H1 (cell line): ENCODE results near the gene SLC66A2. TPM values are rescaled to one million over a fixed set of nuclear protein-coding genes. Genes with fewer than 3 reads are reported as not detected.

Source experiments
- CTCF ChIA-PET: fragments of 300-600 bp; sonication (Branson Sonifier 250); formaldehyde crosslinking; loops from one replicate; lab custom pipeline; 2021; ENCODE audit not compliant: partially characterized antibody; lab: Charles Lee
- POLR2A ChIA-PET: fragments of 300-600 bp; sonication (Branson Sonifier 250); formaldehyde crosslinking; loops from one replicate; lab custom pipeline; 2021; ENCODE audit warnings: inconsistent platforms; ENCODE audit not compliant: partially characterized antibody; lab: Charles Lee
- DNase-seq, 2 experiments: peaks; one replicate each; pipeline versions ENCODE4 v3.0.0 to v3.0.0-alpha.2; 2010 to 2022; ENCODE audit warnings: low spot score in 2 of 2, low read depth in 1 of 2, mixed read lengths in 1 of 2
- FAIRE-seq: peaks from 2 replicates; lab custom pipeline; 2011; peaks lifted over from hg19 to GRCh38; lab: Jason Lieb, UNC
- H2AFZ ChIP-seq: 2 replicates; pipeline ENCODE4 v1.8.1; 2012; ENCODE audit warnings: low read length, inconsistent platforms
- H2AK5ac ChIP-seq: 2 replicates; pipeline ENCODE4 v1.6.1; 2013; ENCODE audit warnings: low read depth, low read length
- H2BK120ac ChIP-seq: replicated peaks from 2 replicates; pipeline ENCODE3; 2013; ENCODE audit warnings: low read depth, low read length, inconsistent platforms
- H2BK12ac ChIP-seq: 2 replicates; pipeline ENCODE4 v1.6.1; 2013; ENCODE audit warnings: low read depth, low read length
- H2BK15ac ChIP-seq: 2 replicates; pipeline ENCODE4 v1.6.1; 2013; ENCODE audit warnings: low read length
- H2BK20ac ChIP-seq: 2 replicates; pipeline ENCODE4 v1.6.1; 2013; ENCODE audit warnings: low read length
- H2BK5ac ChIP-seq: 2 replicates; pipeline ENCODE4 v1.6.1; 2013; ENCODE audit warnings: low read depth, low read length
- H3K14ac ChIP-seq: 2 replicates; pipeline ENCODE4 v1.6.1; 2013; ENCODE audit warnings: inconsistent platforms; ENCODE audit not compliant: insufficient read length
- H3K18ac ChIP-seq: 2 replicates; pipeline ENCODE4 v1.6.1; 2013; ENCODE audit warnings: low read length; ENCODE audit errors: extremely low read depth
- H3K23ac ChIP-seq: 2 replicates; pipeline ENCODE4 v1.6.1; 2013; ENCODE audit warnings: inconsistent platforms; ENCODE audit not compliant: insufficient read length
- H3K23me2 ChIP-seq: 2 replicates; pipeline ENCODE4 v1.6.1; 2013; ENCODE audit warnings: low read depth, low read length
- H3K27ac ChIP-seq: 2 replicates; pipeline ENCODE4 v1.6.1; 2011; ENCODE audit warnings: low read depth, low read length, inconsistent platforms
- H3K27me3 ChIP-seq, 4 experiments: replicated peaks in 1 of 4; 1 replicate in 1 of 4; 2 replicates in 3 of 4; pipeline versions ENCODE4 v1.6.1 to v1.8.1; 2011 to 2013; ENCODE audit warnings: low read length in 3 of 4, mild to moderate bottlenecking in 3 of 4, inconsistent platforms in 2 of 4, mixed read lengths in 2 of 4, moderate library complexity in 1 of 4; ENCODE audit not compliant: control insufficient read depth in 3 of 4, insufficient read depth in 3 of 4; ENCODE audit errors: extremely low read depth in 1 of 4
- H3K36me3 ChIP-seq, 4 experiments: 2 replicates each; pipeline versions ENCODE4 v1.6.1 to v1.8.1; 2011 to 2013; ENCODE audit warnings: mild to moderate bottlenecking in 4 of 4, low read length in 3 of 4, moderate library complexity in 2 of 4, control low read depth in 1 of 4, inconsistent platforms in 1 of 4; ENCODE audit not compliant: insufficient read depth in 4 of 4, control insufficient read depth in 2 of 4
- H3K4ac ChIP-seq: replicated peaks from 2 replicates; pipeline ENCODE3; 2013; ENCODE audit warnings: low read length, low read depth, mixed read lengths, inconsistent platforms; ENCODE audit not compliant: insufficient read length
- H3K4me1 ChIP-seq, 4 experiments: replicated peaks in 1 of 4; 1 replicate in 1 of 4; 2 replicates in 3 of 4; pipeline versions ENCODE4 v1.6.1 to v1.8.1; 2011 to 2013; ENCODE audit warnings: low read length in 3 of 4, inconsistent platforms in 2 of 4, mixed read lengths in 1 of 4; ENCODE audit not compliant: insufficient read depth in 4 of 4, control insufficient read depth in 3 of 4
- H3K4me2 ChIP-seq, 2 experiments: 2 replicates each; pipeline versions ENCODE4 v1.6.1 to v1.8.1; 2011 to 2013; ENCODE audit warnings: low read depth in 2 of 2, low read length in 2 of 2, control low read depth in 1 of 2, inconsistent platforms in 1 of 2, mild to moderate bottlenecking in 1 of 2; ENCODE audit not compliant: insufficient read depth in 1 of 2
- H3K4me3 ChIP-seq, 4 experiments: fragments of 200-600, 300-600 bp in 1 of 4; sonication (generic), shearing (Covaris generic), sonication (Bioruptor Twin) in 1 of 4; 2 replicates each; pipeline versions ENCODE4 v1.5.1 to v1.8.1; 2011 to 2016; ENCODE audit warnings: low read length in 4 of 4, low read depth in 3 of 4, control low read depth in 2 of 4, inconsistent platforms in 2 of 4, mild to moderate bottlenecking in 2 of 4, mixed read lengths in 1 of 4, moderate library complexity in 1 of 4; ENCODE audit not compliant: insufficient read depth in 2 of 4; ENCODE audit errors: extremely low read depth in 1 of 4
- H3K56ac ChIP-seq: replicated peaks from 2 replicates; pipeline ENCODE3; 2013; ENCODE audit warnings: low read depth, mild to moderate bottlenecking, mixed read lengths, low read length, inconsistent platforms; ENCODE audit not compliant: insufficient read length
- H3K79me1 ChIP-seq: 2 replicates; pipeline ENCODE4 v1.6.1; 2013; ENCODE audit warnings: low read depth, low read length, control low read depth
- H3K79me2 ChIP-seq, 2 experiments: 2 replicates each; pipeline versions ENCODE4 v1.6.1 to v1.8.1; 2012 to 2013; ENCODE audit warnings: low read length in 2 of 2, mild to moderate bottlenecking in 2 of 2, inconsistent platforms in 1 of 2; ENCODE audit not compliant: insufficient read depth in 2 of 2, control insufficient read depth in 1 of 2
- H3K9ac ChIP-seq, 4 experiments: replicated peaks in 1 of 4; 1 replicate in 1 of 4; 2 replicates in 3 of 4; pipeline versions ENCODE4 v1.6.1 to v1.8.1; 2011 to 2013; ENCODE audit warnings: low read depth in 3 of 4, low read length in 3 of 4, control low read depth in 2 of 4, mild to moderate bottlenecking in 2 of 4, moderate library complexity in 2 of 4, inconsistent platforms in 1 of 4; ENCODE audit errors: extremely low read depth in 1 of 4
- H3K9me3 ChIP-seq, 2 experiments: 2 replicates each; pipeline versions ENCODE4 v1.6.1 to v1.8.1; 2012 to 2013; ENCODE audit warnings: mild to moderate bottlenecking in 2 of 2, moderate library complexity in 2 of 2, control low read depth in 1 of 2, inconsistent platforms in 1 of 2, low read depth in 1 of 2, low read length in 1 of 2, mixed read lengths in 1 of 2; ENCODE audit not compliant: insufficient read depth in 2 of 2
- H4K20me1 ChIP-seq, 2 experiments: replicated peaks in 1 of 2; 2 replicates each; pipeline versions ENCODE3 to v1.8.1; 2011 to 2013; ENCODE audit warnings: inconsistent platforms in 2 of 2, low read length in 2 of 2, mild to moderate bottlenecking in 1 of 2; ENCODE audit not compliant: insufficient read depth in 2 of 2, control insufficient read depth in 1 of 2
- H4K5ac ChIP-seq: 2 replicates; pipeline ENCODE4 v1.6.1; 2013; ENCODE audit warnings: low read length, low read depth, mixed read lengths, inconsistent platforms; ENCODE audit not compliant: insufficient read length
- H4K8ac ChIP-seq: 2 replicates; pipeline ENCODE4 v1.8.0; 2013; ENCODE audit warnings: mild to moderate bottlenecking, moderate library complexity, low read length, inconsistent platforms; ENCODE audit not compliant: insufficient read depth; ENCODE audit errors: extremely low read depth
- H4K91ac ChIP-seq: replicated peaks from 2 replicates; pipeline ENCODE3; 2013; ENCODE audit warnings: low read length, mixed read lengths, inconsistent platforms; ENCODE audit not compliant: insufficient read length
- BCL11A ChIP-seq, 2 experiments: IDR thresholded peaks; one replicate each; pipeline ENCODE4 v1.6.1; 2011; ENCODE audit warnings: low read depth in 2 of 2, low read length in 2 of 2, mild to moderate bottlenecking in 2 of 2
- CBX8 ChIP-seq: fragments of 300-800, 300-1000 bp; sonication (generic); IDR thresholded peaks from 2 replicates; pipeline ENCODE4 v1.7.1; 2016; ENCODE audit warnings: low read depth, low read length, borderline replicate concordance
- E2F6 ChIP-seq: IDR thresholded peaks from 2 replicates; pipeline ENCODE4 v1.6.1; 2012; ENCODE audit warnings: inconsistent platforms
- SIRT6 ChIP-seq: IDR thresholded peaks from one replicate; pipeline ENCODE4 v1.7.1; 2012; ENCODE audit warnings: low read length, inconsistent platforms
- SP1 ChIP-seq: IDR thresholded peaks from 2 replicates; pipeline ENCODE4 v1.6.1; 2011; ENCODE audit warnings: low read depth, low read length
- WGBS, 2 experiments: shearing (Covaris generic) in 1 of 2; methylation state at CpG; one replicate each; pipeline versions ENCODE4 v1.1.6 to v1.1.7; 2013 to 2015; ENCODE audit warnings: low lambda C conversion rate in 2 of 2, mixed read lengths in 2 of 2, inconsistent platforms in 1 of 2, low coverage in 1 of 2, missing lambda C conversion rate in 1 of 2; ENCODE audit not compliant: insufficient replicate concordance in 2 of 2, insufficient coverage in 1 of 2, insufficient read length in 1 of 2; ENCODE audit errors: extremely low coverage in 1 of 2, missing lambda C conversion rate in 1 of 2; 5-methylcytosine and 5-hydroxymethylcytosine counted together
- polyA plus RNA-seq, 7 experiments: library from polyadenylated mRNA; depleted of rRNA in 3 of 7; stranded (reverse) in 5 of 7; unstranded in 2 of 7; fragments of >200 nt in 5 of 7; fragments of 200-250 nt in 2 of 7; gene quantifications; 1 replicate in 5 of 7; 2 replicates in 1 of 7; 4 replicates in 1 of 7; pipeline versions ENCODE4 v1.2.1 to v1.2.3, GENCODE V29; 2011 to 2013; ENCODE audit warnings: missing spikeins in 2 of 7, mixed read lengths in 2 of 7
- total RNA-seq: library from RNA; stranded (reverse); fragmentation: NEBNext Ultra II Directional; extraction: Animal tissue kit (Norgen Biotek cat#: 25700); gene quantifications from 2 replicates; pipeline ENCODE4 v1.2.1, GENCODE V29; 2021
- TF ChIP-seq, protein P1 (sequence below): IDR thresholded peaks from 2 replicates; pipeline ENCODE4 v1.6.1; 2012; ENCODE audit warnings: low read length, inconsistent platforms

Gene SLC66A2
- total and polyA plus RNA-seq, 2 of the 8 experiments (the other 6 are each of a cell fraction or from before 2014, with no cell fraction given) = 15.0 to 18.9 TPM

DNA sequence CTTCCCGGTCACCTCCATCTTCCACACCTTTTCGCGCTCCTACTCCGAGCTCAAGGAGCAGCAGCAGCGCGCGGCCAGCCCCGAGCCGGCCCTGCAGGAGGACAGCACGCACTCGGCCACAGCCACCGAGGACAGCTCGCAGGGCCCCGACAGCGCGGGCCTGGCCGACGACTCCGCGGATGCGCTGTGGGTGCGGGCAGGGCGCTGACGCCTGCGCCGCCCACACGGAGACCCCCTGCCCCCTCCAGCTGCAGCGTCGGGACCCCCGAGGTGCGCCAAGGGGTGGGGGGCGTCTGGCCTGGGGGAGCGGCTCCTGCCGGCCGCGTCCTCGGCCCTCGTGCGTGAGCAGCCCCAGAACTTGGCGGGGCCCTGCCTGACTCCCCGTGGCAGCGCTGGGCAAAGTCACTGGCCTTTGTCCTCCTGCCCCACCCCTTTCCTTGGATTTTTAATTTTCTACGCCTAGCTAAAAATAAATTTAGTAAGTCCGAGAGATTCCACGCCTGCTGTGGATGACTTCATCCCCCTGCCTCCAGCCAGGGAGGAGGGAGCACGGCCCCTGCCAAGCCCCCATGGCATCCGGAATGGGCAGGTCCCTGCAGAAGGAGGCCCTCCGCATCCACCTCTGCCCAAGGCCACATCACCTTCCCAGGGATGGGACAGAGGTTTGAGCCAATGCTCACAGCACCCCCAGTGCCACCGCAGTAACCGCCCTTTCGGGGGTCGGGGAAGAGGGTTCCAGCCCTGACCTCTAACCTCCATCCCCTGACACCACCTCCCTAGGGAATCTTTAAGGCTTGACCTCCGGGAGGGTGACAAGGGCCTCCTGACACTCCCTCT is 51.6 kb downstream of the SLC66A2 start:
- H3K9me3 ChIP-seq = peaks cover 38 to 83% of the 10 kb centered on the region in 2 experiments
- no peak overlapping the region for H2BK120ac ChIP-seq
- H4K8ac ChIP-seq = no peak overlapping the region
- H3K23ac ChIP-seq = no peak overlapping the region
- H3K18ac ChIP-seq = no peak overlapping the region
- H3K4ac ChIP-seq = no peak overlapping the region
- no peak overlapping the region for H2BK12ac ChIP-seq
- TF ChIP-seq, protein P1, sequence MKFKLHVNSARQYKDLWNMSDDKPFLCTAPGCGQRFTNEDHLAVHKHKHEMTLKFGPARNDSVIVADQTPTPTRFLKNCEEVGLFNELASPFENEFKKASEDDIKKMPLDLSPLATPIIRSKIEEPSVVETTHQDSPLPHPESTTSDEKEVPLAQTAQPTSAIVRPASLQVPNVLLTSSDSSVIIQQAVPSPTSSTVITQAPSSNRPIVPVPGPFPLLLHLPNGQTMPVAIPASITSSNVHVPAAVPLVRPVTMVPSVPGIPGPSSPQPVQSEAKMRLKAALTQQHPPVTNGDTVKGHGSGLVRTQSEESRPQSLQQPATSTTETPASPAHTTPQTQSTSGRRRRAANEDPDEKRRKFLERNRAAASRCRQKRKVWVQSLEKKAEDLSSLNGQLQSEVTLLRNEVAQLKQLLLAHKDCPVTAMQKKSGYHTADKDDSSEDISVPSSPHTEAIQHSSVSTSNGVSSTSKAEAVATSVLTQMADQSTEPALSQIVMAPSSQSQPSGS = no peak
- TF ChIP-seq CBX8 (no peak), E2F6 (no peak), SP1 (no peak), BCL11A (IDR thresholded peaks at IDR 0.05; ENCODE audit: low read depth in 2 of 2, low read length in 2 of 2) (no peak), SIRT6 (no peak)
- TF ChIP-seq, all 59 proteins: peak for 0
- H2AFZ ChIP-seq = no peak overlapping the region
- H3K4me1 ChIP-seq = no peaks in the 10 kb centered on the region
- H2BK20ac ChIP-seq = no peak overlapping the region
- H3K9ac ChIP-seq = no peak overlapping the region
- no peak overlapping the region for H2BK5ac ChIP-seq
- no peak overlapping the region for H2AK5ac ChIP-seq
- FAIRE-seq (no peak), DNase-seq (peak in 1 of 2 experiments; percentile 34)
- WGBS, 2 experiments = 93% methylated on average over 34 of the region's 53 CpGs; no CpG with 5 or more reads in 1 of the 2 experiments
- peaks cover 0 to 25% (median 0%) of the 10 kb centered on the region in 4 experiments; a peak in 3 of 8 replicates for H3K36me3 ChIP-seq
- no peak overlapping the region for H3K4me3 ChIP-seq
- no peak overlapping the region for H3K14ac ChIP-seq
- H3K27me3 ChIP-seq = peaks cover 0 to 2% (median 0%) of the 10 kb centered on the region in 4 experiments; a peak in 1 of 7 replicates
- no peak overlapping the region for H3K56ac ChIP-seq
- ChIA-PET POLR2A (interaction anchor here (1.2 kb wide), 1 partner anchor 13 kb away, joined by 3 read pairs; no protein-coding TSS in a partner anchor), CTCF (interaction anchor here (1.2 kb wide), 1 partner anchor 9 kb away, joined by 3 read pairs; no protein-coding TSS in a partner anchor)
- H4K5ac ChIP-seq = no peak overlapping the region
- H3K4me2 ChIP-seq = no peak overlapping the region
- H3K79me2 ChIP-seq = no peaks in the 10 kb centered on the region
- no peaks in the 10 kb centered on the region for H3K23me2 ChIP-seq
- H3K27ac ChIP-seq = no peak overlapping the region
- H3K79me1 ChIP-seq = no peaks in the 10 kb centered on the region
- H2BK15ac ChIP-seq = no peak overlapping the region
- H4K20me1 ChIP-seq = no peaks in the 10 kb centered on the region
- no peak overlapping the region for H4K91ac ChIP-seq
